NCI-H2029 (cell line): ENCODE data around the gene NRP2.

Source experiments
- DNase-seq: peaks from one replicate; lab custom pipeline; 2025; lab: John Stamatoyannopoulos, UW

Gene NRP2

DNA sequence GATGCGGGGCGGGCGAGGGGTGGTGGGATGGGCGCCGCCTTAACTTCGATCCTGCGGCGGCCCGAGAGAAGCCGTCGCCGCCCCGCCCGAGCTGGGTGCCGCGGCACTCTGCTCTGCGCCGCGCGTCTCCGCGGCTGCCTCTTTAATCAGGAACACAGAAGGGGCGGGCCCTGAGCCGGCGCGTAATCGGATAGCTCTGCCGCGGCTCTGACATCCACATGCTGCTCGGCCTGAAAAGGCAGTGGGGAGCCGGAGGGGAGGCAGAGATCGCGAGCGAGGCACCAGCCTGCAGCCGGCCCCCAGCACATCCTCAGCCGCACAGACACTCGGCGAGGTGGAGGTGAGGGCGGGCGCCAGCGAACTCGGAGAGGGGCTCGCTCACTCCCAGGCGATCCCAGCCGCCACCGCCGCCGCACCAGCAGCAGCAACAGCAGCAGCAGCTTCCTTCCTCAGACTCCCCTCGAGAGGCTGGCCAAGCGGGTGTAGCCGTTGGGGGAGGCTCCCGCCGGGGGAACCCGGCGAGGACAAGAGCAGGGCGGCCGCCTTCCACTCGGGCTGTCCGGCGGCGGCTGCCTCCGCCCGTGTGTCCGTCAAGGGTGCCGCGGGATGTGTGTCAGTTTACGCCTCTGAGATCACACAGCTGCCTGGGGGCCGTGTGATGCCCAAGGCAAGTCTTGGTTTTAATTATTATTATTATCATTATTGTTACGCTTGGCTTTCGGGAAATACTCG, at the start of gene NRP2:
Gene NRP2 (plus strand): TSS at position 263 of the 732 bp plus-strand sequence. CDS start 790 bp downstream, outside the sequence.
- DNase-seq = peak; percentile 3

DNA sequence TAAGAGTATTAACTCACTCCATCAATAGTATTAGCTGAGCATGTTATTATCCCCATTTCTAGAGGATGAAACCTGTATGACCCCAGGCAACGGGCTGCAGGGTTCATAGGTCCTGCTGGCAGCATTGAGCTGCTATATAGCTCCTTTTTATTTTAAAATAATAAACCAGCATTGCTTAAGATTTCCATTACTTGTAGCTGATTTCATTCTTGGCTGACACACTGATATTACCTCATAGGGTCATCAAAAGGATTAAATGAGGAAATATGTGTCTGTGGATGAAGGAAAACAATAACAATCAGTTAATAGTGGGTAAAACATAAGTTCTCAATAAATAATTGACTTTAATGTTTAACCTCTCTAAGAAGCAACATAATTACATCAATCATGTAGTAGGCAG, 48.3 kb upstream of the NRP2 start:
- DNase-seq = no peak

- no peak for DNase-seq
These were observed 45.6 kb upstream of the NRP2 start for GRCh38 chr2:205636549-205637319.

- no peak for DNase-seq
These were observed 45.0 kb upstream of the NRP2 start for GRCh38 chr2:205637320-205637602.

- DNase-seq = no peak
These were observed 44.4 kb upstream of the NRP2 start for GRCh38 chr2:205637779-205638503.

GRCh38 chr2:205640716-205641115, 41.6 kb upstream of the NRP2 start:
- DNase-seq = no peak

DNA sequence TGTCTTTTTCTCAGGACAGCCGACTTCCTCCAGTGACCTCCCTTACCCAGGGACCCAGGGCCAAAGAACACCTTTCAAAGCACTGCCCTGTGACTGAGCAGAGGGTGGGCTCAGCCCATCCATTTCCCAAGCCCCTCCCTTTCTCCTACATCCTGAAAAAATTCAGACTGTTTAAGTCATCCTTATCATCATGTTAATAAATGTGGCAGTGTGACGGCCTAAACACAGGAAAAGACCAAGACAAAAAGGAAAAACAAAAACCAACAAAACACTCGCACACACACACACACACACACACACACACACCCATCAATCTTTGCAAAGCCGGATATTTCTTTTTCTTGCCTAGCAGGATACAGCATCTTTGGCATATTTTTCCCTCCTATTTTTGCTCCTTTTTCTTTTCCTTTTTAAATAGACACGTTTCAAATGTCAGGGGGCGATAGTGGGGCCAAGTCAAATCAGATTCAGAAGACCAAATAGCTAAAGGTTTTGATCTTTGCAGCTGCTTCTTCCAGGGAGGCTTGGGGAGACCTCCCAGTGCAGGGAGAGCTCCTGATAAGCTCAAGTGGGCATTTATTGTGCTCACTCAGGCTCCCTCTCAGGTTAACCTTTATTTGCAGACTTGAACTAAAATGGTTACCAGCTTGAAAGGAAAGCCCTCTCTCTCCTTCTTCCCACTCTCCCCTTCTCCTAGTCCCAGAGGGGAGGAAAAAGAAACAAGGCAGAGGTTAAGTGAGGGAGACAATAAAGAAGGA, 39.5 kb upstream of the NRP2 start:
- no peak for DNase-seq

- DNase-seq = no peak
These were observed 38.9 kb upstream of the NRP2 start for GRCh38 chr2:205643391-205643885.

- no peak for DNase-seq
These were observed 38.3 kb upstream of the NRP2 start for GRCh38 chr2:205644018-205644417.

DNA sequence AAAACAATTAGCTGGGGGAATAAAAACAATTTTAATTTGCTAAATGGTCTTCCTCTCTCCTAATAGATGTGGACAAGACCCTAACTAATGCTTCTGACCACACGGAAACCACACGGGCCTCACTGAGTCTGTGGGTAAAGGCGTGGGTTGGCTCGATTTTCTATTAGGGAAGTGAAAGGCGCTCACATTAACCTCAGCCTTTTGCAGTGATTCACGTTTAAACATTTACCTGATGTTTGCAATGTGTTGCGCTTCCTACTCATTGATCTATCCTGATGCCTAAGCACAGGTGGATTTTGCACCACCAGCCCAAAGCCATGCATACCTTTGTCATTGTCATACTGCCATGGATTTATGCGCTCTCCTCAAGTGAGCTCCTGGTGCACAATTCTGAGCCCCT, 35.6 kb upstream of the NRP2 start:
- DNase-seq = no peak

GRCh38 chr2:205650450-205650849, 31.9 kb upstream of the NRP2 start:
- no peak for DNase-seq

DNA sequence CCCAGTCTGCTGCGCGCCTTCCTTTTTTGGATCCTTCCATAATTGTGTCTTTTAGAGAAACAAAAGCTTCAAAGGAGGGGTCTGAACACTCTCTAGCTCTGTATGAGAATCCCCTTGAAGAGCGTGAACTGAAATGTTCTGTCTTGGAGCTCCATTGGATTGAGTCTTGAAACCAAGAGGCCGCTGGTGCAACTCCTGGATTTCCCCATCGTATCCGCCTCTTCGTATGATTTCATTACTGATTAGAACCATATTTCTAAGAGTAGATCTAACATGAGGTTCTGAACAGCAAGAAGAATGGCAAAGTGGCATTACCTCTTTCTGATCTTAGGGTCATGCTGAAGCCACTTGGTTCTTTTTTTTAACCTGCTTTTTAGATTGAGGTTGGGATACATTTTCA, 31.4 kb upstream of the NRP2 start:
- DNase-seq = no peak

- DNase-seq = no peak
These were observed 30.6 kb upstream of the NRP2 start for GRCh38 chr2:205651719-205652118.

DNA sequence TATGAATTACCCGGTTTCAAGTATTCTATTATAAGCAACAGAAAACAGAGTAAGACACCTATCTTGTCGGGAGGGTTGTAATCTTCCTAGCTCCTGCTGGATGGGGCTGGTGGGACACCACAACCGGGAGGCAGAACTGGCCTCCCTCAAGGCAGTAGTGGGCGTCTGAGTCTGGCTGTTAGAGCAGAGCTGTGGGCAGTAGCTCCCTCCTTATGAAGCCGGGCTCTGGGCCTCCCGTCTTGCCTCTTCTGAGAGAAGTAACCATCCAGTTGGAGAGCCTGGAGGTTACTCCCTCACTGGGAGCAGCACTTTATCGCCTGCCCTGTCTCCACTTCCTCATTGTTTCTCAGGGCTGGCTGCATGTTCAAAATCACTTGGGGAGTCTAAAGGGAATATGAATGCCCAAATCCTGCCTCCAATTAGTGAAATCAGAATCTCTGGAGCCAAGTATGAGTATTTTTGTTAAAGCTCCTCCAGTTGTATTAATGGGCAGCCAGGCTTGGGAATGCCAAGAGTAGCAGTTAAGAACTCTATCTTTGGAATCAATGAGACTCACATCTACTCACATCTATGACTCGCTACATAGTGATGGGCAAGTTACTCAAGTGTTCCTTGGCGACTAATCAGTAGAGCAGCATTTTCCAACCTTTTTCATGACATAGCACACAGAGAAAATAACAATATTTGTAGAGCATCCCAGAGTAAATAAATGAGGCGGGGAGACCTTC, 27.3 kb upstream of the NRP2 start:
- no peak for DNase-seq

GRCh38 chr2:205655779-205656456, 26.4 kb upstream of the NRP2 start:
- DNase-seq = no peak

DNA sequence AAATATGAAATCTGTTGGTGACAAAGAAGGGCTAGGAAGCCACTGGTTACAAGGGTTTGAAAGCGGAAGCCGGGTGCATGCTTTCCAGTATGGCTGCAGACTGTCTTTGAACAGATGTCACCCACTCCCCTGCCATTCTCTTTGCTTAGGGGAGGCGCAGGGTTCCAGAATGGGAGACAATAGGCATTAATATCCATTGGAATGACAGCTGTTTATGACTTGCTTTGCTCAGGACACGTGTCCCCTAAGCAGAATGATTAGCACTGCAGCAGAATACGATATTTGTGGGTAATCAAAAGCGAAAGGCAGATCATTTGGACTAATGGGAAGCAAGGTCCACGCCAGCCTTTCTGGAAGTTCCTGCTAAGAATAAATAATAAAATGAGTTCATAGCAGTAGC, 25.8 kb upstream of the NRP2 start:
- DNase-seq = no peak

GRCh38 chr2:205656941-205657340, 25.4 kb upstream of the NRP2 start:
- no peak for DNase-seq

DNA sequence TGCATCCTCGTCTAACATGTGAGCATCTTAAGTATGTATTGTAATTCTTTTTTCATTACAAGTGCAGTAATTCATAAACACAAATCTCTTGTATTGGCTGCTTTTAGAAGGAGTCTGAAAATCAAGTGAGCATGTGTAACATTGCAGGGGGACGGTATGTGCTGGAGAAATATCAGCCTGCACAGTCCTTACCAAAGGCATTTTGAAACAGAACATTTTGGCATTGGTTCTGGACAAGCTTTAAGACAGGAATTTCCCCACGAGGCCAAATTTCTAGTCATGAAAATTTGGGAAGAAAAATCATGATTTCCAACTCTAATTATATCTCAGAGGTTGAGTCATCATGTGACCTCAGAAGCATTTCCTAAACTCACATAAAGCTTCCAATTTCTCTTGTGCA, 24.7 kb upstream of the NRP2 start:
- DNase-seq = no peak

DNA sequence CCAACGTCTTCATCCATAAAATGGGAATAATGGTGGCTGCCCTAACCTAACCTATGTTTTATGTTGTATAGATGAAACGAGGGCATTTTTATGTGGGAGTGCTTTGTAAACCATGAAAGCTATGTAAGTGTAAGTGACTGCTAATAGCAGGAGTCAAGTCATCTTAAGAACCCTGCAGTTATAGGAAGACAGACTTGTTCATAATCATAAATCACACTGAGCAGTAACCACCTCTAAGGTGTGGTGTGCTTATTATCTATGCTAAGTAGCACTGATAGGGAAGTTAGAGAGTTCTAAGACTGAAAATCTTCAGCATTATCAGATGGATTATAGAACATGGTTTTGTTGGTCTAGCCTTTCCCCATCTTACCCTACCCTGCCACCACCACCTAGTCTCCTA, 24.2 kb upstream of the NRP2 start:
- DNase-seq = no peak

- no peak for DNase-seq
These were observed 23.7 kb upstream of the NRP2 start for GRCh38 chr2:205658572-205658971.

DNA sequence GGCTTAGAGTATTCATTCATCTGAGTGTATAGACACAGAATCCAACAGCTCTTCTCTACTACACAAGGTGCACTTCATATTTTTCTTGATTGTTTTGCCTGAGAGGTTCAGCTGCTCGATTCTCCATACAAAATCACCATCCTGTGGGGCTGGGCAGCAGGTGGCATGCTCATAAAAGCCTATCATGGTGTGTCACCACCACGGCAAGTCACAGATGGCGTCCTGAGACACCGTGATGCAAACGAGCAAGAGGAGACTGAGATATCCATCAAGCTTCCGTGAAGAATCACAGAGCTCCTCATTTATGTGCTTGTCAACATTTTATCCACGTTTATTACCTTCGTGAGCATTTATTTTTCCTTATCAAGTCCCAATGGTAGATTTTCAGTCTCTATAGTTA, 22.4 kb upstream of the NRP2 start:
- no peak for DNase-seq
